ENCODE data around the gene HBM.
"Not testable (repeated sequence)": the region's sequence is repeated elsewhere in the genome, so short reads cannot be mapped to it uniquely, and the experiment has no call there.

The HBM gene, protein sequence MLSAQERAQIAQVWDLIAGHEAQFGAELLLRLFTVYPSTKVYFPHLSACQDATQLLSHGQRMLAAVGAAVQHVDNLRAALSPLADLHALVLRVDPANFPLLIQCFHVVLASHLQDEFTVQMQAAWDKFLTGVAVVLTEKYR

DNA sequence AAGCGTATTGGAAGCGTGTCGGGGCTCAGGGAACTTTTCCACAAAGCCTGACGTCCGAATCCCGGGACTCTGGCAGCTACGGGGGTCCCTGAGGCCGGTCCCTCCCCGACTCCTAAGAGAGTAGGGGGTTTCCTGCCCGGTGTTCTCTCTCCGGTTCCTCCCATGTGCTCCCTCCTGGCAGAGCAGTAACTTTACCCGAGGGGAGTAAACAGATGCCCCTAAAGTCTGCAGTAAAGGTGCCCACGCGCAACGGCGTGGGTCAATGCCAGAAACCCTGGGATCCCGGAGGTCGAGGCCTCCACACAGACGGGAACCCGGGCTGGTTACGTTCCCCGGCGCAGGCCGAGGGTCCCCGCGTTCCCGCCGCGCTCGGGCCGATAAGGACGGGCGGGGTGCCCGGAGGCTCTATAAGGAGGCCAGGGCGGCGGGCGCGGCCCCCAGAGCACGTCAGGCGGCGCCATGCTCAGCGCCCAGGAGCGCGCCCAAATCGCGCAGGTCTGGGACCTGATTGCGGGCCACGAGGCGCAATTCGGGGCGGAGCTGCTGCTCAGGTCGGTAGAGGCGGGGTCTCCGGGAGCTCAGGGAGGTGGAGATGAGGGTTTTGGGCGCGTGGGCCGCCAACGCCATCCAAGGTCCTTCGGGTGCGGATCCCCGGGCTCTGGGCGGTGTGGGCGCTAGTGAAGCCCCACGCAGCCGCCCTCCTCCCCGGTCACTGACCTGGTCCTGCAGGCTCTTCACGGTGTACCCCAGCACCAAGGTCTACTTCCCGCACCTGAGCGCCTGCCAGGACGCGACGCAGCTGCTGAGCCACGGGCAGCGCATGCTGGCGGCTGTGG lies at the start of gene HBM:
HBM (plus strand) TSS at position 440 of the 836 bp plus-strand sequence; CDS start at position 460, 20 bp downstream.
- no peak within 1 kb of the TSS for H3K4me3 Mint-ChIP-seq
- H3K9me3 Mint-ChIP-seq, result no peaks in the 10 kb centered on the region
- peaks cover 89% of the 10 kb centered on the region for H3K27me3 Mint-ChIP-seq
- no peaks in the 10 kb centered on the region for H3K36me3 Mint-ChIP-seq
- H3K27ac Mint-ChIP-seq, result peak within 1 kb of the TSS; percentile 45
- no peak for DNase-seq
- CTCF ChIA-PET, result interaction anchor here (0.6 kb wide), 1 partner anchor 69 kb away, joined by 3 read pairs; no protein-coding TSS in a partner anchor
- peaks cover 7% of the 10 kb centered on the region for H3K4me1 Mint-ChIP-seq

DNA sequence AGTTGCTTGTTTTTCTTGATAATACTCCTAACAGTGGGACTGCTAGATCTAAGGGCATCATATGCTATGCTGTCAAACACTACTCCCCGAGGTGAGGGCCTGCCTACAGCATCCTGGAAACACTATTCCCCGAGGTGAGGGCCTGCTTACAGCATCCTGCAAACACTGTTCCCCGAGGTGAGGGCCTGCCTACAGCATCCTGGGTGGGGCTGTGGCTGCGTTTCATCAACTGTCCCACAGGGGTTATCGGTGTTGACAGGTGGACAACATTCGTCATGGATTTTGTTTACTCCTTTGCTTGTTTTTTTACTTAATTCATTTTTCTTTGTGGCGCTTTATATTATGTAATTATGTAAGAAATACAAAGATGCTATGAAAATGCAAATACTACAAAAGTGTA lies 49.8 kb upstream of the HBM start:
- CTCF ChIA-PET, result interaction anchor here (2.6 to 2.9 kb wide), 2 partner anchors 50 to 246 kb away, joined by 11 to 25 read pairs; no protein-coding TSS in a partner anchor
- H3K9me3 Mint-ChIP-seq, result no peaks in the 10 kb centered on the region
- H3K36me3 Mint-ChIP-seq, result peaks cover 23% of the 10 kb centered on the region
- no peak overlapping the region for H3K27ac Mint-ChIP-seq
- no peak overlapping the region for H3K4me3 Mint-ChIP-seq
- H3K27me3 Mint-ChIP-seq, result no peaks in the 10 kb centered on the region
- DNase-seq, result no peak
- H3K4me1 Mint-ChIP-seq, result peaks cover 10% of the 10 kb centered on the region

DNA sequence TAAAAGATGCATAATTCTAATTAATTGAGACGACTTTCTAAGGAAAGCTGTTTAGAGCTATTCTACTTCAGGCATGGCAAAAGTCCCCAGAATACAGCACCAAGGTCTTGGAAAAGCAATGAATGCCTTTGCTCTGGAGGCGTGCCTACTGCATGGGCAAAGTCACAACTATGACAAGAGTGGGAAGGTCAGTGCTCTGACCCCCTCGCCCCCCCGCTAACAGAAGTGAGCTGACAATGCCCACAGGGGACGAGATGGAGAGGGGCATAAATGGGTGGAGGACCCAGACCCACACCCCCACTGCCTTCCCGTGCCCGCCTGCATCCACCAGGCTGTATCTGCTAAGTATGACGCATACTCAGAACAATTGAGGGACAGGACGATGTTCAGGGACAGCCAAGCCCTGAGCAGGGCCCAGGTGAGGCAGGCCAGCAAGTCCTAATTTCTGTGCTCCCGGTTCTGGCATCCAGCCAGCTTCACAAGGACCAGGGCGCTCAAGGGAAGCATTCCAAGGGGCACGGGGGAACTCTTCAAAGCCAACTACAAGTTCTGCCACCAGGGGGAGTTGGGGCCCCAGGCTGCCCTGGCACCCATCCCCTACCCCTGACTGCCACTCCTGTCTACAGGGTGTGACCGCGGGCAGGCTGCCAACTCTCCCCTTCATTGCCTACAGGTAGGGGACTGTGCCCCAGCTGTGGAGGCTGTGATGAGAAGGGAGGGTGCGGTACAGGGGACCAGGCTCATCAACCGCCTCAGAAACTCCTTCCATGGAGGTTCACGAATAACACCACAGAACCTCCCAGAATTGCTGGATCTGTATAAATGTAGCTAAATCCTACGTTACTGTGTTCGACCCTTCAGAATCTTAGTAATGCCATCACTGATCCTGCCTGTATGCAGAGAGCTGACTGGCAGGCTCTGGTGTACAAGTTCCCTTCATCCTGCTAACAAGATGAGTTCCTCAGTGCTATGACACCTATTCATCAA lies 48.1 kb upstream of the HBM start:
- Mint-ChIP-seq H3K36me3 (peaks cover 18% of the 10 kb centered on the region), H3K4me1 (peaks cover 10% of the 10 kb centered on the region), H3K9me3 (no peaks in the 10 kb centered on the region), H3K4me3 (no peak overlapping the region), H3K27me3 (no peaks in the 10 kb centered on the region), H3K27ac (no peak overlapping the region)
- CTCF ChIA-PET, result interaction anchor here (0.9 to 2.9 kb wide), 16 partner anchors 9 to 244 kb away, joined by 3 to 25 read pairs (median 4); partner anchors contain the start of gene HBQ1
- peak; percentile 79 for DNase-seq

DNA sequence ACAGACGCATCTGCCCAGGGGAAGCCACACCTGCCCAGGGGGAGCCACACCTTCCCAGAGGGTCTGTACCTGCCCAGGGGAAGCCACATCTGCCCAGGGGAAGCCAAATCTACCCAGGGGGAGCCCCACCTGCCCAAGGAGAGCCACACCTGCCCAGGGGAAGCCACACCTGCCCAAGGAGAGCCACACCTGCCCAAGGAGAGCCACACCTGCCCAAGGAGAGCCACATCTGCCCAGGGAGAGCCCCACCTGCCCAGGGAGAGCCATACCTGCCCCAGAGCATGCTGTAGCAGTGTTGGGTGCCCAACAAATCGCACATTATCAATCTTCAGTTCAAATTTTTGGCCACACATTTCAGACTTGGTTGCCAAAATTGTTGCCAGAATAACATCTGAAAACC lies 46.9 kb upstream of the HBM start:
- DNase-seq, result no peak
- peaks cover 4% of the 10 kb centered on the region for H3K4me1 Mint-ChIP-seq
- no peak overlapping the region for H3K27ac Mint-ChIP-seq
- H3K27me3 Mint-ChIP-seq, result no peaks in the 10 kb centered on the region
- no peak overlapping the region for H3K4me3 Mint-ChIP-seq
- no peaks in the 10 kb centered on the region for H3K9me3 Mint-ChIP-seq
- peaks cover 17% of the 10 kb centered on the region for H3K36me3 Mint-ChIP-seq
- CTCF ChIA-PET, result interaction anchor here (1.0 to 2.9 kb wide), 7 partner anchors 10 to 243 kb away, joined by 3 to 25 read pairs (median 11); partner anchors contain the start of gene HBQ1

DNA sequence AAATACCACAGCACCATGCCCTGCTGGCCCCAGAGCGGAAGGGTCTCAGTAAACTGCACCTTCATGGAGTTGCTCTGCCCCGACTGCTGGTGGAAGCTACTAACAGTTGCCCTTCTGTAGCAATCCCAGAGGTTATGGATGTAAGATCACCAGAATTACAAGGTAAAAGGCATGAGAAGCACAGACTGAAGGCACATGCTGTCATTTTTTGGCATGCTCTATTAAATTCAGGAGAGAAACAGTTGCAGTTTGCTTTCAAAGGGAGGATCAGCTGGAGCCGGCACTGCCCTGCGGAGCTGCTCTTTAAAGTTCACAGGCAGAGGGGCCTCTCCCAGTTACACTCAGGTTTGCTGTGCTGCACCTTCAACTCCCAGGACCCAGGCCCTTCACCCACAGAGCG lies 46.5 kb upstream of the HBM start:
- Mint-ChIP-seq H3K36me3 (peaks cover 19% of the 10 kb centered on the region), H3K27ac (no peak overlapping the region), H3K4me1 (peaks cover 3% of the 10 kb centered on the region), H3K9me3 (no peaks in the 10 kb centered on the region), H3K27me3 (no peaks in the 10 kb centered on the region), H3K4me3 (no peak overlapping the region)
- CTCF ChIA-PET, result interaction anchor here (1.3 kb wide), 1 partner anchor 13 kb away, joined by 5 read pairs; no protein-coding TSS in a partner anchor
- DNase-seq, result no peak

DNA sequence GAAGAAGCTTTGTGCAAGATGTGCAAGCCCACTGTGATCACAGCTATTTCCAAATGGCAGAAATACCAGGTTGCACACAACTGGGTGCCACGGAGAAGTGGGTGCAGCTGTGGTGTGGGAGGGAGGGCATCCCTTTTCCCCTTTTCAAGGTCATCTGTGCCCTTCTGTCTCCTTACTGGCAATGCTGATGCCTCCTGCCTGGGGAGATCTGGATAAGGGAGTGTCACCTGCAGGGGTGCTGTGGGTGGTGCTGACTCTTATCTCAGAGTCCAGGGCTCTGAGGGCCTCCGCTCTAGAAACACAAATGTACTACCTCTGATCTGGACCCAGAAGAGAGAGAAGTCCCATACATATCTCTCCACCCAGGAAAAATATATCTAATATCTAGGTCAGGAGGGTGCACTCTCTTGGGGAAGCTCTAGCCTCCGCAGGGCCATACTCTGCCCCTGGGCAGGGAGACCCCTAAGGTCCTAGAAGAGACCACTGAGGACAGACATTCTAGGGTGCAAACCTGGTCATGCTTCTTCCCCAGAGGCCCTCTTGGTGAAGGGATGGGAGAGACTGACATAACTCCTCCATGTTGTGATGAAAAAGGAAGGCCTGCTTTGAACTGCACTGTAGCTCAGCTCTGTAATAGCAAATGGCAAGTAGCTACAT lies 45.8 kb upstream of the HBM start:
- H3K36me3 Mint-ChIP-seq, result peaks cover 17% of the 10 kb centered on the region
- no peaks in the 10 kb centered on the region for H3K27me3 Mint-ChIP-seq
- DNase-seq, result no peak
- H3K4me1 Mint-ChIP-seq, result peaks cover 3% of the 10 kb centered on the region
- CTCF ChIA-PET, result interaction anchor here (1.1 to 1.3 kb wide), 2 partner anchors 13 kb away, joined by 3 to 5 read pairs; no protein-coding TSS in a partner anchor
- H3K27ac Mint-ChIP-seq, result peak overlapping the region; percentile 37
- H3K4me3 Mint-ChIP-seq, result no peak overlapping the region
- H3K9me3 Mint-ChIP-seq, result no peaks in the 10 kb centered on the region

DNA sequence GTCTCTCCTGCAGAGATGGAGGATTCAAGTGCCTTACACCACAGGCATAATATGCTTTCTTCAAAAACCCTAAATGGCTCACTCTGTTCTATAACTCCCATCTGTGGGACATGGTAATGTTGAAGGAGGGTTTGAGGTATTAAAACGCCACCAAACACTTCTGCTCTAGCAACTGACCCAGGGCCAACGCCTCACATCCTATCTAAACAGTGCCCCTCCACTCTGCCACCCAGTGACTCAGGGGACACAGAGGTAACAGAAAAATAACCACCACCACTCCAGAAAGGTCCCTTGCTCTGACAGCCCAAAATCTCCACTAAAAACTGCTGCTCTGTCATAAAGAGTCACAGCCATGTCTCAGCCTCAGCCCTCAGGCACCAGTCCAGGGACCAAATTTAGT lies 45.0 kb upstream of the HBM start:
- H3K9me3 Mint-ChIP-seq, result no peaks in the 10 kb centered on the region
- no peaks in the 10 kb centered on the region for H3K27me3 Mint-ChIP-seq
- DNase-seq, result no peak
- CTCF ChIA-PET, result interaction anchor here (1.1 kb wide), 1 partner anchor 14 kb away, joined by 3 read pairs; no protein-coding TSS in a partner anchor
- H3K4me1 Mint-ChIP-seq, result peaks cover 3% of the 10 kb centered on the region
- no peak overlapping the region for H3K27ac Mint-ChIP-seq
- H3K36me3 Mint-ChIP-seq, result peaks cover 15% of the 10 kb centered on the region
- no peak overlapping the region for H3K4me3 Mint-ChIP-seq

DNA sequence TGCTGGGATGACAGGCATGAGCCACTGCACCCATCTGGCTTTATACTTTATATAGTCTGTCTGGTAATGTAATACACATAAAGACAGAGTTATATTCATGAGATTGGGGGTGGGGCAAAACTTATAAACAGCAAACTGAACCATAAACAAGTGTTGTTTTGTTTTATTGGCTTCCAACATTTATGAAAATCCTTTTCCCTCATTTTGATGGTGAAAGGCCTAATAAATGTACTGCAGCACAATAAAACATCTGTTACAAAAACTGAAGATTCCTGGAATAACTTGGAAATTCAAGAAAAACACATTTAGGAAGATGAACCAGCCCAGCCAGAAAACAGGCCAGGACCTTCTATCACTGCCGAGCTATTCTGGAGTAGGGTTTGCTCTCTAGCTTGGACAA lies 43.4 kb upstream of the HBM start:
- no peak for DNase-seq
- Mint-ChIP-seq H3K27ac (no peak overlapping the region), H3K4me1 (peaks cover 3% of the 10 kb centered on the region), H3K36me3 (peaks cover 5% of the 10 kb centered on the region), H3K27me3 (no peaks in the 10 kb centered on the region), H3K4me3 (no peak overlapping the region), H3K9me3 (no peaks in the 10 kb centered on the region)
- CTCF ChIA-PET, result interaction anchor here (1.1 kb wide), 1 partner anchor 15 kb away, joined by 3 read pairs; no protein-coding TSS in a partner anchor

DNA sequence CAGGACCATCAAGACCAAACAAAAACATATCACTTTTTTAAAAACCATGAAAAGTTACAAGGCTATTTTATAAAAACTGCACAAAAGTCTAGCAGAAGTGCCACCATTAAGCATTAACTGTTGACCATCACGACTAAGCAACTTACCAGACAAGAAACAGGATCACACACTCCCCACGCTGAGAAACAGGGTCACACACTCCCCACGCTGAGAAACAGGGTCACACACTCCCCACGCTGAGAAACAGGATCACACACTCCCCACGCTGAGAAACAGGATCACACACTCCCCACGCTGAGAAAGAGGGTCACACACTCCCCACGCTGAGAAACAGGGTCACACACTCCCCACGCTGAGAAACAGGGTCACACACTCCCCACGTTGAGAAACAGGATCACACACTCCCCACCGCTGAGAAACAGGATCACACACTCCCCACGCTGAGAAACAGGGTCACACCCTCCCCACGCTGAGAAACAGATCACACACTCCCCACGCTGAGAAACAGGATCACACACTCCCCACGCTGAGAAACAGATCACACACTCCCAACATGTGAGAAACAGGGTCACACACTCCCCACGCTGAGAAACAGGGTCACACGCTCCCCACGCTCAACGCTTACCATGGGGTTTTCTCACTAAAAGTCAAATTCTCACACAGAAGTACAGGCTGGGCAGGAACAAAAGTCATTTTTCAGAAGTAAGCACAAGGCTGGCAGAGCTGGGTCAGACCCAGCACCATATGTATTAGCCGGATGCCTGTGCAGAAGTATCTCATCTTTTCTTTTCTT lies 42.0 kb upstream of the HBM start:
- H3K9me3 Mint-ChIP-seq, H3K4me3 Mint-ChIP-seq, DNase-seq, H3K4me1 Mint-ChIP-seq, H3K27ac Mint-ChIP-seq, H3K36me3 Mint-ChIP-seq, H3K27me3 Mint-ChIP-seq, CTCF ChIA-PET: not testable (repeated sequence)

DNA sequence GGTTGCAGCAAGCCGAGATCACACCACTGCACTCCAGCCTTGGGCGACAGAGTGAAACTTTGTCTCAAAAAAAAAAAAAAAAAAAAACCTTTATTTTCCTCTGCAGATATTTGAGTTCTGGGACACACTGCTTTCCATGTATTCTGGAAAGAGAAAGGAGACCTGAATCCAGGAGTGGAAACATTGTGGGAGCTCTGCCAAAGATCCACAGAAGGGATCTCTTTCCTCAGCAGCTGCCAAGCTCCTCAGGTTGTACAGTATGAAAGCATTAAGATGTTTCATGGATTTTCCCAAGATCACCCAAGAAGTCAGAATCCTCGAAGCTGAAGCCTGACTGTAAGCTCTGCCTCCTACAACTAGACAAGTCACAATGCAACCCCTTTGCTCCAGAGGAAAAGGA lies 40.8 kb upstream of the HBM start:
- H3K4me1 Mint-ChIP-seq, result peaks cover 11% of the 10 kb centered on the region
- peaks cover 8% of the 10 kb centered on the region for H3K36me3 Mint-ChIP-seq
- no peak overlapping the region for H3K4me3 Mint-ChIP-seq
- no peaks in the 10 kb centered on the region for H3K27me3 Mint-ChIP-seq
- H3K9me3 Mint-ChIP-seq, result no peaks in the 10 kb centered on the region
- DNase-seq, result no peak
- CTCF ChIA-PET, result no interaction called here
- H3K27ac Mint-ChIP-seq, result no peak overlapping the region

DNA sequence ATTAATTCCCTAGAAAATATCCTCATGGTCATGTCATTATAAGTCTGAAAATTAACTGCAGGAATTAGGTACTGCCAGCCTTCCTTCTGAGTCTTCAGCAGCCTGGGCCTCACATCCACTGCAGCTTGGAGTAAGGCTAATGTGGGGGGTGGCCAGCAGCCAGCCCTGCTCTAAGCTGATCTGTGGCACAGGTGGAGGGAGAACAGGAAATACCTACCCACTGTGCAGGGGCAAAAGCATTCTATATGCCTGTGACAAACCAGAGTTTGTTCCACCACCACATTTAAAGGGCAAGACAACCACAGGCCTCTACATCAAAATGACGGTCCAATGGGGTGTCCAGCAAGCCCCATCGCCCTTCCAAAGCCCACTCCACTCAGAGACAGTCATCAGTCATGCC lies 36.7 kb upstream of the HBM start:
- CTCF ChIA-PET, result interaction anchor here (0.7 to 1.3 kb wide), 3 partner anchors 11 to 769 kb away, joined by 3 read pairs; no protein-coding TSS in a partner anchor
- Mint-ChIP-seq H3K9me3 (no peaks in the 10 kb centered on the region), H3K4me1 (peaks cover 13% of the 10 kb centered on the region), H3K36me3 (peaks cover 3% of the 10 kb centered on the region), H3K27me3 (no peaks in the 10 kb centered on the region), H3K27ac (no peak overlapping the region), H3K4me3 (no peak overlapping the region)
- no peak for DNase-seq

DNA sequence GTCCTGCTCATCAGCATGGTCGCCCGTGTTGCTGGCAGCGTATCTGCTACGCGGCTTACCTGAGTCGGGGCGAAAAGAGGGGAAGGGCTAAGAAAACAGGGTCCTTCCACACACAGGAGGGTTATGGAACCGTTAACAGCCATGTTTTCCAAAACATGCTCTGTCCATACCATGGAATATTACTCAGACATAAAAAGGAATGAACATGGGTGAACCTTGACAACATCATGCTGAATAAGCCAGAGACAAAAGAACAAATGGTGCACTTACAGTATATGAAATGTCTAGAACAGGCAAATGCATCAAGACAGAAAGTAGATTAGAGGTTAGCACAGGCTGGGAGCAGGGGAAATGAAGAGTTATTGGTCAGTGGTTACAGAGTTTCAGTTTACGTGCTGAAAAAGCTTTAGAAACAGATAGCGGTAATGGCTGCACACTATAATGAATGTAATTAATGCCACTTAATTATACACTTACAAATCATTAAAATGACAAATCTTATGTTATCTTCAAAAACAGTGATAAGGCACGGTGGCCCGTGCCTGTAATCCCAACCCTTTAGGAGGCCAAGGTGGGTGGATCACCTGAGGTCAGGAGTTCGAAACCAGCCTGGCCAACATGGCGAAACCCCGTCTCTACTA lies 35.1 kb upstream of the HBM start:
- Mint-ChIP-seq H3K27ac (no peak overlapping the region), H3K9me3 (no peaks in the 10 kb centered on the region), H3K27me3 (no peaks in the 10 kb centered on the region), H3K36me3 (peaks cover 3% of the 10 kb centered on the region), H3K4me3 (no peak overlapping the region), H3K4me1 (peaks cover 23% of the 10 kb centered on the region)
- no peak for DNase-seq
- CTCF ChIA-PET, result interaction anchor here (0.8 kb wide), 1 partner anchor 33 kb away, joined by 3 read pairs; no protein-coding TSS in a partner anchor

Data from activated naive CD4-positive, alpha-beta T cell treated with anti-CD3 and anti-CD28 coated beads, Interleukin-2, amount 10 ng/mL, durations not matched to agents 7 days and 5 days (primary cell).